ENCODE measurements around the gene NCAPD3. TPM values are rescaled to one million over a fixed set of nuclear protein-coding genes. Genes with fewer than 3 reads are reported as not detected.

The NCAPD3 gene
- total and polyA plus RNA-seq, 9 of the 15 experiments (the other 6 are each of a cell fraction or from before 2014, with no cell fraction given) = 23.6 to 80.6 (median 58.6) TPM

DNA sequence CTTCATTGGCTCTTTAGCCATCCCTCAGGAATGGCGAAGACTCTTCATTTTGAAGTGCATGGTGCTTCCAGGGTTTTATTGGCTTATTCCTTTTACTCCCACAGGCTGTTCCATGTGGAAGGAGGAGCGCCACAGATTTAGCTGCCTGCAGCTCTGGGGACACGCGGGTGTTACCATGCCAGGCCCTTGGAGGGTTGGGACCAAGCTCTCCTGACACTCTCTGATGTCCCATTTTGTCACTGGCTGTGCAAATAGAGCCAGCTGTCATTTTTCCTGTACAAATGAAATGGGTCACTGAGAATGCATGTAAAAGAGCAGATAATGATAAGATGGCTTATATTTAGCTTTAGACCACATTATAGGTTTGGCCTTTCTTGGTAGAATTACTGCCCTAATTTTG, 20.1 kb upstream of the NCAPD3 start (continued):
- TF ChIP-seq ETS2 (tag; IDR thresholded peaks at IDR 0.05; ENCODE audit: borderline replicate concordance, poor library complexity, severe bottlenecking) (no peak), ZNF263 (CRISPR knock-in tag; IDR thresholded peaks at IDR 0.05; ENCODE audit: borderline replicate concordance) (no peak), NCOA4 (IDR thresholded peaks at IDR 0.05; ENCODE audit: partially characterized antibody) (no peak)
- TF ChIP-seq, protein P1, sequence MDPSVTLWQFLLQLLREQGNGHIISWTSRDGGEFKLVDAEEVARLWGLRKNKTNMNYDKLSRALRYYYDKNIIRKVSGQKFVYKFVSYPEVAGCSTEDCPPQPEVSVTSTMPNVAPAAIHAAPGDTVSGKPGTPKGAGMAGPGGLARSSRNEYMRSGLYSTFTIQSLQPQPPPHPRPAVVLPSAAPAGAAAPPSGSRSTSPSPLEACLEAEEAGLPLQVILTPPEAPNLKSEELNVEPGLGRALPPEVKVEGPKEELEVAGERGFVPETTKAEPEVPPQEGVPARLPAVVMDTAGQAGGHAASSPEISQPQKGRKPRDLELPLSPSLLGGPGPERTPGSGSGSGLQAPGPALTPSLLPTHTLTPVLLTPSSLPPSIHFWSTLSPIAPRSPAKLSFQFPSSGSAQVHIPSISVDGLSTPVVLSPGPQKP (CRISPR knock-in tag; IDR thresholded peaks at IDR 0.05) = no peak

DNA sequence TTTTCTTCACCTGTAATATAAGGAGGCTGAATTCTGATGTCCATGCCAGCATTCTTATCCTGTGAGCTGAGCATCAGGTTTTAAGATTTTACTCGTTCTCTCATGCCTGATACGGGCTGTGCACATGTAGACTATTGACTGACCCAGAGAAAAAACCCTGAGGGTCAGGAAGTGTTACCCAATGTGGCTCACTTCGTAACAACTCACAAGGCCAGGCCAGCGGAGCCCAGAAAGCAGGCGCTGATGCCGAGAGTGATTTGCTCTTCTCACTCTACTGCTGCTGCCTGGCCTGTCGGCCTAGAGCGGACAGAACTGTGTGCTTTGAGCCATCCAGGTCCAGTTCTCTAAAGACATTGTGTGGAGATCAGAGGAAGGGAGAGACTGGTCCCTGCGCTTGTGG, 18.6 kb upstream of the NCAPD3 start:
- no peak for ATAC-seq
- H3K36me3 ChIP-seq (ENCODE audit: control insufficient read depth, insufficient read depth, low read length) = peaks cover 82% of the 10 kb centered on the region; the same call in 2 of the 3 replicates
- WGBS (ENCODE audit: insufficient coverage, low coverage, missing lambda C conversion rate) = 93% methylated on average over 9 of the region's 9 CpGs
- no peak overlapping the region for H2AFZ ChIP-seq (ENCODE audit: low read depth, low read length)
- POLR2A ChIA-PET = no interaction called here
- H3K4me3 ChIP-seq = no peak overlapping the region
- H4K20me1 ChIP-seq (replicated peaks; ENCODE audit: control insufficient read depth, insufficient read depth, low read length) = no peaks in the 10 kb centered on the region
- H3K9me1 ChIP-seq (ENCODE audit: control insufficient read depth, insufficient read depth, low read length) = no peaks in the 10 kb centered on the region
- in situ Hi-C loops (cut with MboI) (no loop called here), intact Hi-C loops (cut with micrococcal nuclease) (no loop called here)
- no peak overlapping the region for H3K4me2 ChIP-seq (ENCODE audit: insufficient read depth, low read length)
- H3K9ac ChIP-seq (ENCODE audit: insufficient read depth in 1 of 2, low read depth in 2 of 2, low read length in 2 of 2) = no peak overlapping the region
- H3K79me2 ChIP-seq (ENCODE audit: control insufficient read depth, insufficient read depth, low read length) = no peaks in the 10 kb centered on the region
- CTCF ChIA-PET (ENCODE audit: low intra/inter-chr PET ratio) = no interaction called here
- H3K9me3 ChIP-seq (replicated peaks; ENCODE audit: control insufficient read depth, insufficient read depth, low read depth, low read length) = no peaks in the 10 kb centered on the region
- TF ChIP-seq ZNF583 (CRISPR knock-in tag; IDR thresholded peaks at IDR 0.05) = no peak
- no peak overlapping the region for H3K27ac ChIP-seq (ENCODE audit: extremely low read depth, low read depth, low read length)
- no TSS peak for BruUV-seq (replicated peaks)
- no peak for FAIRE-seq
- H3K27me3 ChIP-seq (ENCODE audit: control insufficient read depth in 2 of 2, insufficient read depth in 2 of 2, low read length in 2 of 2) = no peaks in the 10 kb centered on the region
- DNase-seq (ENCODE audit: extremely low read depth in 1 of 4, low spot score in 3 of 4) = no peak
- peaks cover 2 to 3% of the 10 kb centered on the region in 2 experiments; a peak in 2 of 5 replicates for H3K4me1 ChIP-seq (replicated peaks in 1 of 2; ENCODE audit: control insufficient read depth in 2 of 2, insufficient read depth in 2 of 2, low read length in 2 of 2)
